NCI-H82 treated with DMSO at 0.1 percent for 48 hours (cell line): ENCODE measurements around the gene TALDO1.

Experiments used
- DNase-seq: peaks from one replicate; lab custom pipeline; 2025; ENCODE audit not compliant: unreplicated experiment; lab: John Stamatoyannopoulos, UW

TALDO1 gene

DNA sequence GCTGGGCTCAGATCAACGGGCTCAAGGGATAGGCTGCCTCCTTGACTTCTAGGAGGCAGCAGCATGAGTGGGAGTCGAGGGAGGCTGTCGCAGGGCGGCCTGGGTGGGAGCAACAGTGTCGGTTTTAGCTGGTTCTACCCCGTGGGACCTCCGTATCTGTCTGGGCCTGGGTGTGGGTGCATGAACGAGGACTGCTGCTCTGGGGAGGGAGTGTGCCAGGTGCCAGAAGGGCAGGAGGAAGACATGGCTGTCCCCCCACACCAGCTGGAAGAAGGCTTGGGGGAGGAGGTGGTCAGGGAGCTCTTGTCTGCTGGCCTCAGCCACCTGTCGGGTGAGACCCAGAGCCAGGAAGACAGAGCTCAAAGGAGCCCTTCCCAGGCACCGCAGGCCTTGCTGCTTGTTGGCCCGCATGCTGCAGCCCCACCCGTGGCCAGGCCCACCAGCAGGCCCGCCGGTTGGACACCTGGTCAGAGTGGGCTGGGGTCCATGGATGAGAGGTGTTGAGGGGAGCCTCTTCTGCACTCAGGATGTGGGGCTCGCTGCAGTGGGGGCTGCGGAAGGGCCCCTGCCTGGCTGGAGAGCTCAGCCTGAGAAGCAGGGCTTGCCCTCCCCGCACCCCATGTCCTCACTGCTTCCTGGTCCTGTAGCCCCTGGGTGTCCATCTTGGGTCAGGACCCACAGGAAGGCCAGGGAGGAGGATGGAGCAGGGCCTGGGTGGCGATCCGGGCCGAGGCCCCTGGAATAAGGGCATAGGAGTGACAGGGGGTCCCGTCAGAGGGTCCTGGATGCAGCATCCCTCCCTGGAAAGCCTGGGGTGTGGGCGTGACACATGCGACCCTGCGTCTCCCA is 39.2 kb downstream of the TALDO1 start:
- no peak for DNase-seq

DNA sequence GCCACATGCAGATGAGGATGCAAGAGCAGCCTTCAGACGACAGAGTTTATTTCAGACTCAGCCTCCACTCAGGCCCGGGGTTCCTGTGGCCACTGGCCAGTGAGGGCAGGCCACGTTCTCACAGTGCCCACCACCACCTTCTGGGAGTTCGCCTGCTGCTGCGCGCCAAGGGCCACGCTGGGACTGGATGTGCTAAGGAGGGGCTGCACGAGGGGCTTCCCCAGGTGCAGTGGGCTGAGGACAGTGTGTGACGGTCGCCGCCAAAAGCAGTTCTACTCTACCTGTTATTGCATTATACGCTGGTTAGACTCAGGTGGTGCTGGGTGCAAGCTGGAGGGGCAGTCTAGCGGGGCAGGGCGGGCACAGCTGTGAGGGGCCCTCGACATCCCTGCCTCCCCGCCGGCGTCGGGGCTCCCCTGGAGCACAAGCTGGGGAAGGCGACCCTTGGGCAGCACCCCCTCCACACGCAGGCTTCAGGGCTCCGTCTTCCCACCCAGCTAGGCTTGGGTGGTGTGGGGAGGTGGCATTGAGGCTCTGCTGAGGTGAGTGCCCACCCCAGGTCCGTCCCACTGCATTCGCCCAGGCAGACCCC is 39.9 kb downstream of the TALDO1 start:
- no peak for DNase-seq

DNA sequence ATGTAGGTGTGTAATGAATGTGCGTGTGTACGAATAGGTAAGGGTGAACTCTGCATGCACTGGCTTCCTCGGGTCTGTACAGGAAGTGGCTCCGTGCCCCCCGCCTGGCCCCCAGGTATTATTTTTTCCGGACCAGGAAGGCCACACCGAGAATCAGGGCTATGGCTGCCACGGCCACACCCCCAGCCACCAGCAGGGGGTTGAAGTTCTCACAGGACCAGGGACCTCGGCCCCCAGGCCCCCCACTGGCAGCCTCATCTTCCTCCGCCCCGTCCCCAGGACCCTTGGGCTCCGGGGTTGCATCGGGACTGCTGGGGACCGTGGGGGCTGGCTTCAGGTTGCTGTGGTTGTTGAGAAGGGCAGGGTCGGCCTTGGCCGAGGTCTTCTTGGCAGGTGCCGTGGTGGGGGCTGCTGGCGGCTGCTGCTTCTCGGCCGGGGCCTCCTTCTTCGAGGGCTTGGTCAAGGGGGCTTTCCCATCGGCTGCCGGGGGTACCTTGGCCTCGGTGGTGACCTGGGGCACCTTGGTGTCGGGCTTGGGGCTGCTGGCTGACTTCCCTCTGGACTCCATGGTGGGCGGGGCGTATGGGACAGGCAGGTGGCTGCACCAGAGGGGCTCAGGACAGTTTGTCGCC is 40.9 kb downstream of the TALDO1 start:
- no peak for DNase-seq

DNA sequence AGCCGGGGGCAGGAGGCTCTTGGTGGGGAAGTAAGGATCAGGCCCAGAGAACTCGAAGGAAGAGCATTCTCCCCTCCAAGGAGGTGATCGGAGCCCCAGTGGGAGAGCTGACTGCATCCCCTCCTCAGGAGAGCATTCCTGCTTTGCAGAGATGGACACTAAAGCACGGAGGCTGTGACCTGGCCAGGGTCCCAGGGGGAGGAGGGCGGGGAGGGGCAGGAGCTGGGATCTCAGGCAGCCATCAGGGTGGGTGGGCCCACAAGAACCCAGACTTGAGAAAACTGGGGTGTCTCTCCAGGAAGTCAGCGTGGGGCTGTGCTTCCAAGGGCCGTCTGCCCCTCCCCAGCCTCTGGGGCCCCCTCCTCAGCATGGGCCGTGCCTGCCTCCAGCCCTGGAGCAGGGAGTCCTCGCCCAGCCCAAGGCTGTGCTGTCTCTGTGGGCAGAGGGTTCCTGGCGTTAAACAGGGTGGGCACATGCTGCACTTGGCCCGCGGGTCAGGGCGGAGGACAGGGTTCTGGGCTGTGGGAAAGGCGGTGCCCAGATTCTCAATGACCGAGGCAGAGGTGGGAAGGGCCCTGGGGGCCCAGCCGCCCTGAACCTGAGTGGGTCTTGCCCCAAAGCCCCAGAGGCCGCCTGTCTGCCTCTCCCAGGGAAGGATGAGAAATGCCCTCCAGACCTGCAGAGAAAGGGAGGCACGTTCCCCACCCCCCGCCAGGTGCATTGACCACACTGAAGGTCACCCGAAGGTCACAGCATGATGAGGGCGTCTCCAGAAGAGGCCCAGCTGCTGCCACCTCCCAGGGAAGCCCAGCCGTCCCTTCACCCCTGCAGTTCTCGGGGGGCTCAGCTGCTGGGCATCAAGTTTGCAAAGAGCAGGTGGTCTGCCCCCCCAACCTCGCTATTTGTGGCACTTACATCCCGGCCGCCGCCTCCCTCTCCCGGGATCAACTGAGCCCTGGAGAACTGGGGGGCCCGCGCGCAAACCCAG is 42.0 kb downstream of the TALDO1 start:
- no peak for DNase-seq

DNA sequence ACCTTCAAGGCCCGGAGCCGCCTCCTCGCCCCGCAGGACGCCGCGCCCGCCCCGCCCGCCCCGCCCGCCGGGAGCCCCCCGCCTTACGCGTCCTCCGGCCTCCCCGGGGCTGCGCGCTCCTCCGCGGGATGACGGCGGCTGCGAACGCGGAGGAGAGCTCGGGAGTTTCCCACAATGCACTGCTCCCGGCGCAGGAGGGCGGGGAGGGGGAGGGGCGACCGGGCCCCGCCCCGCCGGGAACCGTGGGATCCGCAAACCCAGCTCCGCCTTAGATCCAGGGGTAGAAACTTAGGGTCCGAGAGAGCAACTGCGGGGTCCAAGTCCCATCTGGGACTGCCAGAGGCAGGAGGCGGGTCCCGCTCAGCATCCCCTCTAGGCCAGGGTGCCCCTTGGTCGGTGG is 42.7 kb downstream of the TALDO1 start, which contains the start of gene CEND1:
CEND1 (minus strand) TSS at position 148 of the 400 bp plus-strand sequence. CDS start 1,514 bp downstream, outside the sequence.
- no peak for DNase-seq

DNA sequence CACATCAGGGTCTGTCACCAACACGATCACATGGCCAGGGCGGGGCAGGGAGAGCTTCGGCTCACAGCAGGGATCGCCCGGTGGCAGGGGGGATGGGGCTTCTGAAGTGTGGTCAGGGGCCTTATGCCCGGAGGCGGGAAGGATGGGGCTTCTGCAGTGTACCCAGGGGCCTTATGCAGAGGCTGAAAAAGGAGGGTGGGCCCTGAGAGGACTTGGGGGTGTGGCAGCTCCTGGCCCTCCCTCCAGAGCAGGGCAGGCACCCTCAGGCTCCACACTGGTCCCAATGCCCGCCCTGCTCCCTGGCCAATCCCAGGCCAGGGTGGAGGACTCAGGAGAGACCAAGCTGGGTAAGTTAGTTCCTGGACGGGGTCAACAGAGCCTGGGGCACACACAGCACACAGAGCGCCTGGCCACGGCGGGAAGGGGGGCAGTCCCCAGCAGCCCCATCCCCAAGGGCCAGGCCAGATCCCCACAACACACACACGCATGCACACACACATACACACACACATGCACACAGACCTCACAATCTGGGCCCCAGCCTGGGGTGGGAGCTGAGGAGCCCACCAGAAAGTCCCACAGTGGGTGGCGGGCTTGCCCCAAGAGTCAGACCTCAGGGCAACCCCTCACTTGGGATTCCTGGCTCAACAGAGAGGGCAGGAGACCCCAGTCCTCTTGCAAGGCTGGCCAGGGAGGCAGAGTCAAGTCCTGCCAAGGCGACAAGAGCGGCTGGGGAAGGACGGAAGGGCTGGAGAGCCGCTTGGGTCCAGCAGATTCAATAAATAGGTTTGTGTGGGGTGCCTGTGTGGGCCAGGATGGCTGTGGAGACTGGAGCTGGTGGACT is 43.7 kb downstream of the TALDO1 start:
- no peak for DNase-seq

DNA sequence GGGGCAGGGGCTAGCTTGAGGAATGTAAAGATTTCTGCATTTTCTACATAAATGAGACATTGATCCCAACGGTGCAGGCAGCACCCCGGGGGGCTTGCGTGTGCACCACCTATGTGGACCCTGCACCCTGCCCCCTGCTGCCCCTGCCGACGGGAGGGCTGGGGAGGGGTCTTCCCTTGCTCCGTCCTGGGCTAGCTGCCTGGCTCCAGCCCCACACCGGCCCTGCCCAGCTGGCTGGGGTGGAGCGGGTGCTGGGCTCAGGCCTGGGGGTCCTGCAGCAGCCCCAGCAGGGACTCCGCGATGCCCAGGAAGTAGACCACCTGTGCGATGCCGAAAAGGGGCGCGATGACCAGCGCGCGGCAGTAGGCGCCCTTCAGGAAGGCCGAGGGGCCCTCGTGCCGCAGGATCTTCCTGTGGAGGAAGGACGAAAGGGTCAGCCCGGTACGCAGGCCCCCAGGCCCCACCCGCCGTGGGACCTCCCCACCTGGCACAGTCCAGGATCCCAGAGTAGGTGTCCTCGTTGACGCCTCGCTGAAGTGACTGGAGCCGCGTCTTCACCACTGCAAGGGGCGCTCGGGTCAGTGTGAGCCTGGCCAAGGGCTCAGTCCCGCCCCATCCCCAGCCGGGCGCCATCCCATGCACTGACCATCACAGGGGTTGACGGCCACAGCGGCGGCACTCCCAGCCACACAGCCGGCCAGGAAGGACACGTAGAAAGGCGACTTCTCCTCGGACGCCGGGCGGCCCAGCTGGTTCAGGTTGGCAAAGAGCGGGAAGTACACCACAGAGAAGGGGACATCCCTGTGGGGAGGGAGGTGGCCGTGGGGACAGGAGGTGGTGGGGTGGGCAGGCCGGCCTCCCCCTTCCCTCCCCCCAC is 44.6 kb downstream of the TALDO1 start:
- no peak for DNase-seq

DNA sequence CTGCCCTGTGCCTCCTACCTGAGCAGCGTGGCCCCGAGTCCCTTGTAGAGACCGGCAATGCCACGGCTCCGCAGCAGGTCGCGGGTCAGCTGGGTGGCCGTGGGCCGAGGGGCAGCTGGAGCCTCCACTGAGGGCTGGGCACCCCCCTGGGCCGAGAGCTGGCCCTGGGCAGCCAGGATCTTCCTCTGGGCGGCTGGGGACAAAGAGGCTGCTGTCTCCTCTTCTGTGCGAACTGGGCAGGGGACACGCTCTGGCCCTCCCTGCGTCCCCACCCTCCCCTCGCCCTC is 45.2 kb downstream of the TALDO1 start:
- no peak for DNase-seq

DNA sequence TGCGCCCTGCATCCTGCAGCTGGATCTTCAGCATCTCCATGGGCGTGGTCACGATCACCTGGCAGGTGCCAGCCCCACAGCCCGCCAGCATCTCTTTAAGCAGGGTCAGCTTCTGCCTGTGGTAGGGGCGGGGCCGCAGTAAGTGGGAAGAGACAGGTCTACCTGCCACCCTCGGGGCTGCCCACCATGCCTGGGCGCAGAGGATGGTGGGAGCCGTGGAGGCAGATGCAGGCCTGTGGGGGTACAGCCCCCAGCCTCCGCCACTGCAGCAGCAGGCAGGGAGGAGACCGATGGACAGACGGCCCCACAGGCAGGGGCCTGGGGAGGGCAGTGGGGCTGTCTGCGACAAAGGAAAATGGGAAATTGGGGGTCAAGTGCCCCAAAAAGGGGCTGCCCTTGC is 45.6 kb downstream of the TALDO1 start:
- no peak for DNase-seq

DNA sequence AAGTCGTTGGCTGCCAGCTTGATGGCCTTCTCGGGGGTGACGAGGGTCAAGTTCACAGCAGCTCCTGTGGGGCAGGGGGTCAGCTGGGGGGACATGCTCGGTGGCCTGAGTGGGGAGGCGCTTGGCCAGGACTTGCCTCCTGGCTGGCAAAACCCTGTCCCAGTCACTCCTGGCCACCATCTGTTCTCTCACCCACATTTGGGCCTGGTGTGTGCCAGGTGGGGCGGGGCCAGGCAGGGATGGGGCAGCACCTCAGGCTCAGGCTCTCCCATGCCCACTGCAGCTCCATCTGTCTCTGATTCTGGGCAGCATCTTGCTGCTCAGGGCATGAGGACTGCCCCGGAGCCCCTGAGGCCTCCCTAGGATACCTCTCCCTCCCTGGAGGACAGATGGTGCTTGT is 46.3 kb downstream of the TALDO1 start:
- no peak for DNase-seq

DNA sequence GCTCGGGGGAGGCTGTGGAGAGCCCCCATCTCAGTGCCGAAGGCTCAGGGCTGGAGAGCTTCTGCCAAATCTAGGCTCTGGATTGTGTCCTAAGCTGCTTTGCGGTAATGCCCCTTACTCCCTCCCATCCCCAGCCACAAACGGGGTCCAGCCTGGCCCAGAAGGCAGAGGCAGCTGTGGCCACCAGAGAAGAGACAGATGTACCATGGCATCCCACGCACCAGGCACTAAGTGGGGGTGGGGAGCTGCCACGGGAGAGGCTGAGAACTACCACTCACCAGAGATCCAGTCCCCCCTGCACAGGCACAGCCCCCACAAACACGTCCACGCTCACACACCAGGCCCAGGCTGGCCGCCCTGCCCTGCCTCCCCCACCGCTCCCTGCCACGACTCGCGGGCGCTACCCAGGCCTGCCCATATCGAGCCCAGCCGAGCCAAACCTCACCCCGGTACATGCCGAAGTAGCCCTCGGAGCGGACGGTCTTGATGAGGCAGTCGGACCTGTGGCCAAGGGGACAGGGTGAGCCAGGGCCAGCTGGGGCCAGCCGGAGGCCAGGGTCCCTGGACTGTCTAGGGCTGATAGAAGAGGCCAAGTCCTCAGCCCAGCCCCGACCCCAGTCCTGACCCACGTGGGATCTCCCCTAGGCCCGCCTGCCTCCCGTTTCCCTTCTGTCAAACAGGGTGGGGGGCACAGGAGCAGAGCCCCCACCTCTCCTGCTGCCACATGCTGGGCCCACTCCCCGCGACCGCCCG is 46.9 kb downstream of the TALDO1 start:
- no peak for DNase-seq

DNA sequence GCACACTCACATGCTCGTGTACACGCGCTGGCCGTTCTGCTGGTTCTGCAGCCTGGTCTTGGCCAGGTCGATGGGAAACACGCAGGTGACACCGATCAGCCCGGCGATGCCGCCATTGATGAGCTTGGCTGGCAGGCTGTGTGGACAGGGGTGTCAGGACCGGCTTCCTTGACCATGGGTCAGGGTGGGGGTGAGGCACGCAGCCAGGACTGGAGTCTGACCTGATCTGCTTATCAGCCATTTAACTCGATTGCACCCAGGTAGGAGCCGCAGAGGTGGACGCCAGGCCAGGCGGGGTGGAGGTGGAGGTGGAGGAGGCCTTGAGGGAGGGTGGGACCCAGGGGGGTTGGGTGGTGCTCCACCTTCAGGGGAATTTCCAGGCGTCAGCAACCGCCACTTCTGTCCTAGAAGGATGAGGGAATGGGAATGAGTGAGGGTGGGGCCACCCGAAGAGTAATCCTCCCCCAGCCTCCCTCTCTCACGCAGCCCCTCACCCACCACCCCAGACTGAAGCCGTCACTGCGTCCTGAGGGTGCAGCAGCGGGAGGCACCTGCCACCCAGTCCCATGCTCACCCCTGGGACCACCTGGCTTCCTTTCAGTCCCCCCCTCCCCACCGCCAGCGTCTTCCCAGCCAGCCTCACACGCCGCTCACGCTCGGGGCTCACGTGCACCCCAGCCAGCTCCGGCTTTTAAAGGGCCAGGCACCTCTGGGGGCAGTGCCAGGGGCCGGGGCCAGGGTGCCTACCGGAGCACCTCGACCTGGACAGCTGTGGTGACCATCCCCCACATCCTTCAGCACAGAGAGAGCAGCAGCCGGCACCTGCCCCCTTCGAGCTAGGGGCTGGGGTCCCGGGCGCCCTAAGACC is 47.7 kb downstream of the TALDO1 start:
- no peak for DNase-seq

DNA sequence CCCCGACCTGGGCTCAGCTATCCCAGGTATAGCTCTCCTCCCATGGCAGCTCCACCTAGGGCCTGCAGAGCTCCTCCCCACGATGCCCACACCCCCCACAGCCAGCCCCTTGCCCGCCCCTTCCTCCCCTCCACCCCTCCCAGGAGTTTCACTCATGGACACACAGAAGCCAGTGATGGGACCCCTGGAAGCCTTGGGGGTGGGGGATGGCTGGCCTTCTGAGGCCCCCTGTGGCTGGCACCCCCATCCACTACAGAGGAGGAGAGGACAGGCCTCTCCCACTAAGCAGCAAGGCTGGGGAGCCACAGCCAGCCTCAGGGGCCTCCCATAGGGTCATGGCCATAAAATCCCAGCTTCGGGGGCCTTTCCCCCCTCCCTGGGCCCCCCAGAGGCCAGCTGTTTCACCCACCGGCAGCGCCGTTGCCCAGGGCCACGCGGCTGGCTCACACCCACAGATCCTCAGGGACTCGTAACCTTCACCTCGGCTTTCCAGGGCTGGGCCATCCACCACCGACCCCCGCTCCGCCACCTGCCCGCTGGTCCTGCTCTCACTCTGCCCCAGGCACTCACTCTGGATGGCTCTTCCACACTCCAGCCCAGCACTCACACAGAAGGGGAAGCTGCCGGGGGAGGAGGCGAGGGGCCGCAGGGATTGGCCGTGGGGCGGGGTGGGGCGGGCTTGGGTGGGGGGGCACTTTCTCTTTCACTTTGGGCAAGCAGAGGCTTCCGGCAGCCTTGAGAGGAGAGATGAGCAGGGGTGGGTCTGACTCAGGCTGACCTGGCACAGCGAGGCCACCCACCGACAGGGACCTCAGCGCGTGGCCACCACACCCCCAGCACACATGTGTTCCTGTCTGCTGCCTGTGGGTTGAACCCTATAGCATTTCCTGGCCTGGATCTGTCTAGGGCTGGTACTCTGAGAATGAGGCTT is 48.6 kb downstream of the TALDO1 start:
- DNase-seq, result peak; percentile 12

DNA sequence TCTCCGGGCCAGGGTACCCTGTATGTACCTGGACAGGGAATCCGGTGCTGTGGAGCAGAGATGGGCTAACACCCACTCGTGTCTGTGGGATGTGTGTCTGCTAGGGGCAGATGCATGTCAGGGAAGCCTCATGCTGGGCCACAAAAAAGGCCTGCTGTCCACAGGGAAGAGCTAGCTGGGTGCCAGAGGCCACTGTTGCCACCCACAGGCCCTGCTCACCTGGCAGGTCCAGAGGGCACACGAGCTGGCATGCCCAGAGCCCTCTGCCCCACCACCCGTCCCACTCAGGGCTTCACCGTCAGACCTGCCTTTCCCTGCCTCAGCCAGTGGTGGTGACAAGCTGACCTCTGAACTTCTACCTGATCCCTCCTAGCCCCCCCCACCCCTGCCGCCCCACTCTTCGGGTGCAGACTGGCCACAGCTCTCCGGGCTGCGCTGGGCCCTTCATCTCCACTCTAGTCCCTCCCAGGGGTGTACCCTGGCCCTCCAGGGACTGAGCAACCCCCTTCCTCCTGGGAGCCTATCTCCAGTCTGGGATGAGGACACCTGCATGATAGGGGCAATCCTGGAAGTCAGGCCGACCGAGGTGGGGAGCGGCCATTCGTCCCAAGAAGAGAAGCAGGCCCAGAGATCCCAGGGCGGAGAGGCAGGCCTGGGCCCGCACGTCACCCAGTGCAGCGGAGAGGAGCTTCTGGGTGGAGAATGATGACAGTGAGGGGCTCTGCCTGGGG is 49.5 kb downstream of the TALDO1 start:
- DNase-seq, result no peak

DNA sequence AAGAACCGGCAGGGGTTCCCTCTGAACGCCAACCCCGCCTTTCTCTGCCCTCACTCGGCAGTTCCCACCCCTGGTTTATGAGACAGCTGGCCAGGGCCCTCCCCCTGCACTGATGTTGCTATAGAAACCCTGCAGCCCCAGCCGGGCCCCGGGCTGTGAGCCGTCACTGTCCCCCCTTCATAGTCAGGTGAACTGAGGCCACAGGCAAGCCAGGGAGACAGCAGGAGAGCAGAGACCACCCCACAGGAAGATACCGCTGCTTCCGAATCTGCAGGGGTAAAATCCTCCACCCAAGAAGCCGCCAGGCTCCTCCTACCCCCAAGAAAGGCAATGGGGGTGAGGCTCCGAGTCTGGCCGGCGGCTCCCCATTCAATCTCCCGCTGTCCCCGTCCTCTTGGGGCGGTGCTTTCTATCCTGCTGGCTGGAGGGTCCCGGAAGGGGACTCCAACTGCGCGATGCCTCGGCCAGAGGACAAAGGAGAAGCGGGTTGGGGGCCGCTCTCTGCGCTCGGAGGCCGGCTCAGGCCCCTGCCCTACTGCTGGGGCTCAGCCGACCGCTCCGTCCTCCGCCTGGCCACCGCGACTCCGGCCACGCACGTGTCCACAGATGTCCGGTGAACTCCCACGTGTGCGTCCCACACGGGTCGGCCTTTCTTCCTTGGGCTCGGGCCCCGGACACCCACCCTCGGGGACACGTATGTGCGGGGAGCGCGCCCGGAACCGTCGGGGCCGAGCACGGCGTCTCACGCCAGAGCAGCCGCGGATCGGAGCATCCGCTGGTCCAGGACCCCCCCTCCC is 50.2 kb downstream of the TALDO1 start:
- peak; percentile 65 for DNase-seq
